CD4-positive, alpha-beta T cell (primary cell): ENCODE data around the gene SLC25A1. TPM values are rescaled to one million over a fixed set of nuclear protein-coding genes. Genes with fewer than 3 reads are reported as not detected.
A peak's percentile ranks its signal among the peaks of the same experiment; 100 is the strongest.

Experiments
- ATAC-seq: fragments of 200-7000 bp; cut with Tn5 transposase; one replicate; pipeline ENCODE4 v1.10.0; 2022; ENCODE audit warnings: mild to moderate bottlenecking; ENCODE audit not compliant: poor library complexity
- CTCF ChIA-PET: fragments of 350-600 bp; sonication (Branson Sonifier 250); formaldehyde crosslinking; loops from one replicate; lab custom pipeline; 2021; ENCODE audit warnings: antibody characterized with exemption, inconsistent platforms; lab: Charles Lee
- POLR2A ChIA-PET: fragments of 350-600 bp; sonication (Branson Sonifier 250); formaldehyde crosslinking; loops from one replicate; lab custom pipeline; 2021; ENCODE audit warnings: antibody characterized with exemption, inconsistent platforms; lab: Charles Lee
- DNase-seq, 14 experiments: peaks; one replicate each; pipeline ENCODE4 v3.0.0-alpha.2; 2013 to 2020; ENCODE audit warnings: mixed read lengths in 2 of 14
- H3K27ac ChIP-seq, 2 donors: one replicate each; pipeline versions ENCODE4 v1.5.1 to v1.7.0; 2013; ENCODE audit warnings: low read length in 2 of 2, low read depth in 1 of 2, mild to moderate bottlenecking in 1 of 2
- H3K27me3 ChIP-seq, 2 experiments: 1 replicate in 1 of 2; 2 replicates in 1 of 2; pipeline versions ENCODE4 v1.6.1 to v1.7.0; 2013; ENCODE audit warnings: low read length in 2 of 2, control low read depth in 1 of 2, mild to moderate bottlenecking in 1 of 2, moderate library complexity in 1 of 2; ENCODE audit not compliant: insufficient read depth in 2 of 2, control insufficient read depth in 1 of 2
- H3K36me3 ChIP-seq: one replicate; pipeline ENCODE4 v1.6.1; 2013; ENCODE audit warnings: low read length, control low read depth; ENCODE audit not compliant: insufficient read depth
- H3K4me1 ChIP-seq: one replicate; pipeline ENCODE4 v1.6.1; 2013; ENCODE audit warnings: low read length, control low read depth; ENCODE audit not compliant: insufficient read depth
- H3K4me3 ChIP-seq: one replicate; pipeline ENCODE4 v1.5.1; 2013; ENCODE audit warnings: mild to moderate bottlenecking, low read length, moderate library complexity
- H3K9me3 ChIP-seq, 2 experiments: 1 replicate in 1 of 2; 2 replicates in 1 of 2; pipeline versions ENCODE4 v1.6.1 to v1.7.0; 2013; ENCODE audit warnings: low read length in 2 of 2, mild to moderate bottlenecking in 2 of 2, control low read depth in 1 of 2, moderate library complexity in 1 of 2; ENCODE audit not compliant: control insufficient read depth in 1 of 2, insufficient read depth in 1 of 2
- H3K27ac Mint-ChIP-seq: one replicate; pipeline ENCODE4 v1.8.0; 2020; ENCODE audit warnings: mixed read lengths
- H3K27me3 Mint-ChIP-seq: one replicate; pipeline ENCODE4 v1.8.0; 2021; ENCODE audit warnings: mixed read lengths
- H3K36me3 Mint-ChIP-seq: one replicate; pipeline ENCODE4 v1.8.0; 2021; ENCODE audit warnings: low read depth, mixed read lengths
- H3K4me1 Mint-ChIP-seq: one replicate; pipeline ENCODE4 v1.8.0; 2021; ENCODE audit warnings: low read depth, mixed read lengths
- H3K4me3 Mint-ChIP-seq: one replicate; pipeline ENCODE4 v1.8.0; 2020; ENCODE audit warnings: mild to moderate bottlenecking, mixed read lengths
- H3K9me3 Mint-ChIP-seq: one replicate; pipeline ENCODE4 v1.8.0; 2020; ENCODE audit warnings: mixed read lengths
- intact Hi-C, 2 experiments: fragments of 100-400 bp; cut with DNase I in 1 of 2; cut with micrococcal nuclease in 1 of 2; formaldehyde crosslinking; loops; one replicate each; pipeline versions ENCODE4 v1.15.1 to v1.9.0; 2023 to 2025; cut with DNase I, micrococcal nuclease
- total RNA-seq, 174 experiments: library from RNA in 2 of 174; stranded (reverse) in 2 of 174; gene quantifications; one replicate each; pipeline ENCODE4 v1.2.3 and lab custom pipeline; 2021 to 2026
- TF ChIP-seq, protein P1 (sequence below): fragments of 200-600 bp; IDR thresholded peaks from one replicate; pipeline ENCODE4 v1.8.0; 2022; ENCODE audit warnings: antibody characterized with exemption, mild to moderate bottlenecking

Gene SLC25A1
- total RNA-seq, 2 experiments from 2014 or later = 17.6 to 18.0 TPM

DNA sequence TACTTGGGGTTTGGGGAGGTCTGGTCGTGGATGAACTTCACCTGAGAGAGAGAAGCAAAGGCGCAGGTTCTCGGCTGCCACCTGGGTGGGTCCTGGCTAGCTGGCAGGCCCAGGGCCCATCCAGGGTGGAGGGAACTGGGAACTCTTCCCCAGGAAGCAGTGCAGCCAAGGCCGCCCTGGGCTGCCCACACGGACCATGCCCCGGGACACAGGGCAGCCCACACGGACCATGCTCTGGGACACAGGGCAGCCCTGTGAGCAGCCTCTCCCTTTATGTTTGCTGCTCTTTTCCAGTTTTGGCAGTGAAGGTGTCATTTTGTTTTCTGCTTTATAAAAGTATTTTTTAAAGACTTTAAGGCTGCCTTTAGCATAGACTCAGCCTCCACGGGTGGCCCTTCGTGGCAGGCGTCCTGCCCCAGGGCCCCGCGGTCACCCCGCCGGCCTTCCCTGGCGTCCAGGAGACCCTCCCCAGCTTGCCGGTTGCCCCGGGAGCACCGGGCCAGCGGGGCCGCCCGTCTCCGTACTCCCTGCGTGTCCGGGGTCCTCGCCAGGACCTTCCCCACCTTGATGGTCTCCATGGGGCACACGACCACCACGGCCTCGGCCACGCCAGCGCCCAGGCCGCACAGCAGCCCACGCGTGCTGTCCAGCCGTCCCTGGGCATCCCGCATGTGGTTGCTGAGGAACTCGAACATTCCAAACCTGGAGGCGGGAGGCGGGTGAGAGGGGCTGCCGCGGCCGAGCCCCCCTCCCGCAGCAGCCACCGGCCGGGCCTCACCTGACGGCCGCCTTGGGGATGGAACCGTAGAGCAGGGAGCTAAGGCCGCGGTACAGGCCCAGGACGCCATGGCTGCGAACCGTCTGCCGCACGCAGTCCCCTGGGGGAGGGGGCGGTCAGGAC is 1.1 kb downstream of the SLC25A1 start:
- Mint-ChIP-seq H3K4me3 (peak overlapping the region; percentile 78), H3K4me1 (peaks cover 24% of the 10 kb centered on the region), H3K36me3 (no peaks in the 10 kb centered on the region), H3K9me3 (no peaks in the 10 kb centered on the region), H3K27me3 (no peaks in the 10 kb centered on the region), H3K27ac (peak overlapping the region; percentile 44)
- peaks cover 51% of the 10 kb centered on the region for H3K4me1 ChIP-seq
- H3K27ac ChIP-seq = peak overlapping the region in 1 of 2 donors; percentile 59
- H3K4me3 ChIP-seq = peak overlapping the region; percentile 78
- H3K36me3 ChIP-seq = peaks cover 3% of the 10 kb centered on the region
- ChIA-PET CTCF (interaction anchor here (1.3 kb wide), 1 partner anchor 33 kb away, joined by 4 read pairs; the partner anchor contains the start of gene ESS2), POLR2A (interaction anchor here (1.3 to 3.3 kb wide), 3 partner anchors 33 to 301 kb away, joined by 4 to 13 read pairs (median 12); partner anchors contain the start of genes CDC45, ESS2 and UFD1)
- ATAC-seq (no peak), DNase-seq (no peak)
- H3K27me3 ChIP-seq = no peaks in the 10 kb centered on the region
- TF ChIP-seq, protein P1, sequence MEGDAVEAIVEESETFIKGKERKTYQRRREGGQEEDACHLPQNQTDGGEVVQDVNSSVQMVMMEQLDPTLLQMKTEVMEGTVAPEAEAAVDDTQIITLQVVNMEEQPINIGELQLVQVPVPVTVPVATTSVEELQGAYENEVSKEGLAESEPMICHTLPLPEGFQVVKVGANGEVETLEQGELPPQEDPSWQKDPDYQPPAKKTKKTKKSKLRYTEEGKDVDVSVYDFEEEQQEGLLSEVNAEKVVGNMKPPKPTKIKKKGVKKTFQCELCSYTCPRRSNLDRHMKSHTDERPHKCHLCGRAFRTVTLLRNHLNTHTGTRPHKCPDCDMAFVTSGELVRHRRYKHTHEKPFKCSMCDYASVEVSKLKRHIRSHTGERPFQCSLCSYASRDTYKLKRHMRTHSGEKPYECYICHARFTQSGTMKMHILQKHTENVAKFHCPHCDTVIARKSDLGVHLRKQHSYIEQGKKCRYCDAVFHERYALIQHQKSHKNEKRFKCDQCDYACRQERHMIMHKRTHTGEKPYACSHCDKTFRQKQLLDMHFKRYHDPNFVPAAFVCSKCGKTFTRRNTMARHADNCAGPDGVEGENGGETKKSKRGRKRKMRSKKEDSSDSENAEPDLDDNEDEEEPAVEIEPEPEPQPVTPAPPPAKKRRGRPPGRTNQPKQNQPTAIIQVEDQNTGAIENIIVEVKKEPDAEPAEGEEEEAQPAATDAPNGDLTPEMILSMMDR = no peak
- no peaks in the 10 kb centered on the region for H3K9me3 ChIP-seq
- intact Hi-C loops = loop anchor here (1.0 to 5.0 kb wide), 7 partner anchors 33 to 940 kb away; partner anchors contain the start of genes CDC45 (in 1 of the 2), CLTCL1 (in 1 of the 2), DGCR2 (in 1 of the 2) and ESS2 (in 1 of the 2)

DNA sequence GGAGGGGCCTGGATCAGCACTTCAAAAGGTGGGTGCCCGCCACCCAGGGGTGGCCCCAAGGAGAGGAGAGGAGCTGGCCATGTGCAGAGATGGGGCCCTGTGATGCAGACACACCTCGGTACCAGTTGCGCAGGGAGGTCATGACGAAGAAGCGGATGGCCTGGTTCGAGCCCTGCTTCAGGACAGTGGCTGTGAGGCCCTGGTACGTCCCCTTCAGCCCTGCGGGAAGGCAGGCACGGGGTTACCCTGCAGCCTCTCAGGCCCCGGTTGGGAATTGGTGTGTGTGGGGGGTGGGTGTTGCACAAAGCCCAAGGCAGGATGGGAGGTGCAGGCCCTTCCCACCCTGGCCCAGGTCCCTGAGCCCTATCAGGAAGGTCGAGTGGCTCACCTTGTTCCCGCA is 1.8 kb downstream of the SLC25A1 start:
- peak overlapping the region; percentile 44 for H3K27ac Mint-ChIP-seq
- POLR2A ChIA-PET = no interaction called here
- H3K9me3 Mint-ChIP-seq = no peaks in the 10 kb centered on the region

DNA sequence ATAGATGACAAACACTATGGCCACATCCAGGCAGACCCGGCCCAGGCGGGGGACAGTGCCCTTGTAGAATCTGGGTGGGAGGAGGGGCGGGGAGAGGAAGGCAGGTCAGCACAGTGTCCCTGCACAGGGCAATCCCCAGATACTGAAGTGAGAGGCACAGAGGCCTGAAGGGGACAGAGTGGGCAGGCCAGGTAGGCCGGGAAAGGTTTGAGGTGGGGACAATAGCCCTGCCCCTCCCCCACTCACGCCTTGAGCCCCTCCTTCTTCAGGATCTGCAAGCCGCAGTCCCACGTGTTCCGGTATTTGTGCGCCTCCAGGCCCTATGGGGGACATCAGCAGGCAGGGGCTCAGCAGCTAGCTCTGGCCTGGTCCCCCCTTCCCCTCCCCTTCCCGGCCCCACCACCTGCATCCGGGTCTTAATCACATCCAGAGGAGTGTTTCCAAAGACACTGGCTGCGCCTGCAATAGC is 2.3 kb downstream of the SLC25A1 start:
- H3K4me3 Mint-ChIP-seq = peak overlapping the region; percentile 81

More for the DNA sequence above, 1.8 kb downstream of the SLC25A1 start:
- intact Hi-C loops = loop anchor here (5.0 kb wide), 3 partner anchors 69 to 941 kb away; partner anchors contain the start of genes CDC45 (in 1 of the 2), RANBP1 (in 1 of the 2), TRMT2A (in 1 of the 2) and UFD1 (in 1 of the 2)
- H3K4me1 ChIP-seq = peaks cover 51% of the 10 kb centered on the region
- DNase-seq (peak in 1 of 14 experiments; percentile 31), ATAC-seq (no peak)
- H3K27me3 ChIP-seq = no peaks in the 10 kb centered on the region
- Mint-ChIP-seq H3K4me1 (peaks cover 22% of the 10 kb centered on the region), H3K36me3 (no peaks in the 10 kb centered on the region), H3K27me3 (no peaks in the 10 kb centered on the region), H3K4me3 (peak overlapping the region; percentile 78)
- no peaks in the 10 kb centered on the region for H3K9me3 ChIP-seq
- TF ChIP-seq, protein P1 = no peak
- H3K27ac ChIP-seq = no peak overlapping the region
- H3K4me3 ChIP-seq = no peak overlapping the region
- CTCF ChIA-PET = no interaction called here
- H3K36me3 ChIP-seq = peaks cover 3% of the 10 kb centered on the region

More for the DNA sequence above, 2.3 kb downstream of the SLC25A1 start:
- Histone ChIP-seq H3K9me3 (no peaks in the 10 kb centered on the region), H3K4me3 (no peak overlapping the region), H3K27ac (no peak overlapping the region), H3K27me3 (no peaks in the 10 kb centered on the region), H3K4me1 (peaks cover 48% of the 10 kb centered on the region), H3K36me3 (peaks cover 3% of the 10 kb centered on the region)
- intact Hi-C loops = loop anchor here (5.0 kb wide), 3 partner anchors 69 to 941 kb away; partner anchors contain the start of genes CDC45 (in 1 of the 2), RANBP1 (in 1 of the 2), TRMT2A (in 1 of the 2) and UFD1 (in 1 of the 2)
- H3K4me1 Mint-ChIP-seq = peaks cover 23% of the 10 kb centered on the region
- H3K27me3 Mint-ChIP-seq = no peaks in the 10 kb centered on the region
- no peaks in the 10 kb centered on the region for H3K9me3 Mint-ChIP-seq
- CTCF ChIA-PET = no interaction called here
- peaks cover 3% of the 10 kb centered on the region for H3K36me3 Mint-ChIP-seq
- ATAC-seq (no peak), DNase-seq (peak in 1 of 14 experiments; percentile 33)
- POLR2A ChIA-PET = no interaction called here
- TF ChIP-seq, protein P1 = no peak
- peak overlapping the region; percentile 44 for H3K27ac Mint-ChIP-seq
